C1 segment of cervical spinal cord (tissue), 14 donors: ENCODE measurements around the gene MIPOL1.
A peak's percentile ranks its signal among the peaks of the same experiment; 100 is the strongest.
"Not testable (repeated sequence)": the region's sequence is repeated elsewhere in the genome, so short reads cannot be mapped to it uniquely, and the experiment has no call there.

ENCODE experiments used
- DNase-seq, 14 donors: peaks; one replicate each; lab custom pipeline; 2025; lab: John Stamatoyannopoulos, UW

The MIPOL1 gene

GRCh38 chr14:37197421-37198272 lies at the start of gene MIPOL1:
MIPOL1 (plus strand) TSS chr14:37197937; CDS start chr14:37247889, 49,952 bp downstream.
- DNase-seq: peak; percentile 3 to 91 (median 70)

- DNase-seq: no peak
These were observed 47.3 kb upstream of the MIPOL1 start for GRCh38 chr14:37150414-37150813.

- DNase-seq: no peak
These were observed 44.7 kb upstream of the MIPOL1 start for GRCh38 chr14:37153005-37153404.

GRCh38 chr14:37153483-37153882 lies 44.3 kb upstream of the MIPOL1 start:
- no peak for DNase-seq

GRCh38 chr14:37157987-37158386 lies 39.8 kb upstream of the MIPOL1 start:
- no peak for DNase-seq

GRCh38 chr14:37162307-37162706 lies 35.4 kb upstream of the MIPOL1 start:
- not testable (repeated sequence) for DNase-seq

GRCh38 chr14:37165794-37166193 lies 31.9 kb upstream of the MIPOL1 start:
- DNase-seq: no peak

GRCh38 chr14:37167151-37168047 lies 30.3 kb upstream of the MIPOL1 start:
- DNase-seq: no peak

GRCh38 chr14:37168721-37169120 lies 29.0 kb upstream of the MIPOL1 start:
- DNase-seq: no peak

- DNase-seq: no peak
These were observed 27.5 kb upstream of the MIPOL1 start for GRCh38 chr14:37170237-37170636.

- DNase-seq: no peak
These were observed 26.7 kb upstream of the MIPOL1 start for GRCh38 chr14:37170993-37171392.

GRCh38 chr14:37171678-37172023 lies 26.1 kb upstream of the MIPOL1 start:
- no peak for DNase-seq

GRCh38 chr14:37172024-37172869 lies 25.5 kb upstream of the MIPOL1 start, which contains the start of gene SLC25A21:
SLC25A21 (minus strand) TSS chr14:37172606.
- peak; percentile 17 to 83 (median 58) for DNase-seq

- no peak for DNase-seq
These were observed 24.7 kb upstream of the MIPOL1 start for GRCh38 chr14:37172936-37173614.

GRCh38 chr14:37179896-37180502 lies 17.7 kb upstream of the MIPOL1 start:
- DNase-seq: no peak

GRCh38 chr14:37180886-37181285 lies 16.9 kb upstream of the MIPOL1 start:
- DNase-seq: not testable (repeated sequence)

- no peak for DNase-seq
These were observed 16.3 kb upstream of the MIPOL1 start for GRCh38 chr14:37181441-37181840.

- DNase-seq: not testable (repeated sequence)
These were observed 13.2 kb upstream of the MIPOL1 start for GRCh38 chr14:37184520-37184919.

GRCh38 chr14:37185670-37186069 lies 12.1 kb upstream of the MIPOL1 start:
- no peak for DNase-seq

GRCh38 chr14:37186865-37187264 lies 10.9 kb upstream of the MIPOL1 start:
- no peak for DNase-seq
